ENCODE data around the gene RAB9B.

The RAB9B gene

GRCh38 chrX:103811858-103812257 lies 20.2 kb downstream of the RAB9B start:
- Histone ChIP-seq H3K36me3 (ENCODE audit: control insufficient read depth, insufficient read depth, low read length) (no peaks in the 10 kb centered on the region), H3K4me1 (ENCODE audit: control insufficient read depth, insufficient read depth, low read length, poor library complexity, severe bottlenecking) (peaks cover 7% of the 10 kb centered on the region), H3K9me3 (ENCODE audit: control insufficient read depth, low read length) (no peaks in the 10 kb centered on the region), H3K4me3 (ENCODE audit: extremely low read depth, insufficient read depth, low read length, poor library complexity, severe bottlenecking) (no peak overlapping the region), H3K27ac (ENCODE audit: low read depth, low read length, severe bottlenecking) (no peak overlapping the region)
- no CpG with 5 or more reads among the region's 3 CpGs for WGBS, 2 experiments (ENCODE audit: insufficient coverage in 2 of 2)

- Histone ChIP-seq H3K36me3 (ENCODE audit: control insufficient read depth, insufficient read depth, low read length) (no peaks in the 10 kb centered on the region), H3K27ac (ENCODE audit: low read depth, low read length, severe bottlenecking) (no peak overlapping the region), H3K4me3 (ENCODE audit: extremely low read depth, insufficient read depth, low read length, poor library complexity, severe bottlenecking) (no peak overlapping the region), H3K4me1 (ENCODE audit: control insufficient read depth, insufficient read depth, low read length, poor library complexity, severe bottlenecking) (no peaks in the 10 kb centered on the region), H3K9me3 (ENCODE audit: control insufficient read depth, low read length) (no peaks in the 10 kb centered on the region)
- WGBS, 2 experiments (ENCODE audit: insufficient coverage in 2 of 2): 40% methylated on average over 1 of the region's 4 CpGs; no CpG with 5 or more reads in 1 of the 2 experiments
Observed at GRCh38 chrX:103806862-103807474, 25.1 kb downstream of the RAB9B start.

- no peak overlapping the region for H3K4me3 ChIP-seq (ENCODE audit: extremely low read depth, insufficient read depth, low read length, poor library complexity, severe bottlenecking)
- H3K36me3 ChIP-seq (ENCODE audit: control insufficient read depth, insufficient read depth, low read length): no peaks in the 10 kb centered on the region
- H3K27ac ChIP-seq (ENCODE audit: low read depth, low read length, severe bottlenecking): no peak overlapping the region
- H3K9me3 ChIP-seq (ENCODE audit: control insufficient read depth, low read length): no peaks in the 10 kb centered on the region
- H3K4me1 ChIP-seq (ENCODE audit: control insufficient read depth, insufficient read depth, low read length, poor library complexity, severe bottlenecking): no peaks in the 10 kb centered on the region
Observed at GRCh38 chrX:103805860-103806259, 26.2 kb downstream of the RAB9B start.

- H3K4me1 ChIP-seq (ENCODE audit: control insufficient read depth, insufficient read depth, low read length, poor library complexity, severe bottlenecking): no peaks in the 10 kb centered on the region
- WGBS, 2 experiments (ENCODE audit: insufficient coverage in 2 of 2): no CpG with 5 or more reads among the region's 2 CpGs
- H3K27ac ChIP-seq (ENCODE audit: low read depth, low read length, severe bottlenecking): no peak overlapping the region
- no peaks in the 10 kb centered on the region for H3K36me3 ChIP-seq (ENCODE audit: control insufficient read depth, insufficient read depth, low read length)
- no peaks in the 10 kb centered on the region for H3K9me3 ChIP-seq (ENCODE audit: control insufficient read depth, low read length)
- H3K4me3 ChIP-seq (ENCODE audit: extremely low read depth, insufficient read depth, low read length, poor library complexity, severe bottlenecking): no peak overlapping the region
Observed at GRCh38 chrX:103800318-103800717, 31.7 kb downstream of the RAB9B start.

- Histone ChIP-seq H3K9me3 (ENCODE audit: control insufficient read depth, low read length) (no peaks in the 10 kb centered on the region), H3K4me1 (ENCODE audit: control insufficient read depth, insufficient read depth, low read length, poor library complexity, severe bottlenecking) (peaks cover 3% of the 10 kb centered on the region), H3K36me3 (ENCODE audit: control insufficient read depth, insufficient read depth, low read length) (no peaks in the 10 kb centered on the region), H3K4me3 (ENCODE audit: extremely low read depth, insufficient read depth, low read length, poor library complexity, severe bottlenecking) (no peak overlapping the region), H3K27ac (ENCODE audit: low read depth, low read length, severe bottlenecking) (no peak overlapping the region)
- no CpG with 5 or more reads among the region's 2 CpGs for WGBS, 2 experiments (ENCODE audit: insufficient coverage in 2 of 2)
Observed at GRCh38 chrX:103797691-103798090, 34.4 kb downstream of the RAB9B start.

GRCh38 chrX:103794119-103794518 lies 37.9 kb downstream of the RAB9B start:
- WGBS, 2 experiments (ENCODE audit: insufficient coverage in 2 of 2): 100% methylated on average over 2 of the region's 4 CpGs; no CpG with 5 or more reads in 1 of the 2 experiments
- H3K27ac ChIP-seq (ENCODE audit: low read depth, low read length, severe bottlenecking): peak overlapping the region; percentile 89

GRCh38 chrX:103793545-103793940 lies 38.5 kb downstream of the RAB9B start:
- no peaks in the 10 kb centered on the region for H3K9me3 ChIP-seq (ENCODE audit: control insufficient read depth, low read length)
- H3K4me3 ChIP-seq (ENCODE audit: extremely low read depth, insufficient read depth, low read length, poor library complexity, severe bottlenecking): no peak overlapping the region
- WGBS, 2 experiments (ENCODE audit: insufficient coverage in 2 of 2): no CpG with 5 or more reads among the region's 2 CpGs
- no peaks in the 10 kb centered on the region for H3K36me3 ChIP-seq (ENCODE audit: control insufficient read depth, insufficient read depth, low read length)
- H3K4me1 ChIP-seq (ENCODE audit: control insufficient read depth, insufficient read depth, low read length, poor library complexity, severe bottlenecking): peaks cover 3% of the 10 kb centered on the region
- peak overlapping the region; percentile 89 for H3K27ac ChIP-seq (ENCODE audit: low read depth, low read length, severe bottlenecking)

More at GRCh38 chrX:103794119-103794518, 37.9 kb downstream of the RAB9B start:
- peaks cover 3% of the 10 kb centered on the region for H3K4me1 ChIP-seq (ENCODE audit: control insufficient read depth, insufficient read depth, low read length, poor library complexity, severe bottlenecking)
- H3K4me3 ChIP-seq (ENCODE audit: extremely low read depth, insufficient read depth, low read length, poor library complexity, severe bottlenecking): no peak overlapping the region
- H3K36me3 ChIP-seq (ENCODE audit: control insufficient read depth, insufficient read depth, low read length): no peaks in the 10 kb centered on the region
- H3K9me3 ChIP-seq (ENCODE audit: control insufficient read depth, low read length): no peaks in the 10 kb centered on the region

GRCh38 chrX:103792916-103793544 lies 39.0 kb downstream of the RAB9B start:
- Histone ChIP-seq H3K4me1 (ENCODE audit: control insufficient read depth, insufficient read depth, low read length, poor library complexity, severe bottlenecking) (peaks cover 3% of the 10 kb centered on the region), H3K36me3 (ENCODE audit: control insufficient read depth, insufficient read depth, low read length) (peaks cover 3% of the 10 kb centered on the region), H3K9me3 (ENCODE audit: control insufficient read depth, low read length) (no peaks in the 10 kb centered on the region), H3K4me3 (ENCODE audit: extremely low read depth, insufficient read depth, low read length, poor library complexity, severe bottlenecking) (no peak overlapping the region), H3K27ac (ENCODE audit: low read depth, low read length, severe bottlenecking) (peak overlapping the region; percentile 89)
- WGBS, 2 experiments (ENCODE audit: insufficient coverage in 2 of 2): 100% methylated on average over 1 of the region's 6 CpGs; no CpG with 5 or more reads in 1 of the 2 experiments

- Histone ChIP-seq H3K4me3 (ENCODE audit: extremely low read depth, insufficient read depth, low read length, poor library complexity, severe bottlenecking) (no peak overlapping the region), H3K9me3 (ENCODE audit: control insufficient read depth, low read length) (no peaks in the 10 kb centered on the region), H3K27ac (ENCODE audit: low read depth, low read length, severe bottlenecking) (peak overlapping the region; percentile 57), H3K36me3 (ENCODE audit: control insufficient read depth, insufficient read depth, low read length) (peaks cover 3% of the 10 kb centered on the region), H3K4me1 (ENCODE audit: control insufficient read depth, insufficient read depth, low read length, poor library complexity, severe bottlenecking) (peaks cover 3% of the 10 kb centered on the region)
- 100% methylated on average over 1 of the region's 2 CpGs; no CpG with 5 or more reads in 1 of the 2 experiments for WGBS, 2 experiments (ENCODE audit: insufficient coverage in 2 of 2)
Observed at GRCh38 chrX:103791826-103792485, 40.1 kb downstream of the RAB9B start.

- H3K9me3 ChIP-seq (ENCODE audit: control insufficient read depth, low read length): no peaks in the 10 kb centered on the region
- H3K4me1 ChIP-seq (ENCODE audit: control insufficient read depth, insufficient read depth, low read length, poor library complexity, severe bottlenecking): peaks cover 3% of the 10 kb centered on the region
- peaks cover 3% of the 10 kb centered on the region for H3K36me3 ChIP-seq (ENCODE audit: control insufficient read depth, insufficient read depth, low read length)
- no peak overlapping the region for H3K4me3 ChIP-seq (ENCODE audit: extremely low read depth, insufficient read depth, low read length, poor library complexity, severe bottlenecking)
- H3K27ac ChIP-seq (ENCODE audit: low read depth, low read length, severe bottlenecking): no peak overlapping the region
- WGBS, 2 experiments (ENCODE audit: insufficient coverage in 2 of 2): 100% methylated on average over 1 of the region's 4 CpGs; no CpG with 5 or more reads in 1 of the 2 experiments
Observed at GRCh38 chrX:103791228-103791627, 40.8 kb downstream of the RAB9B start.

GRCh38 chrX:103789004-103789403 lies 43.1 kb downstream of the RAB9B start:
- H3K36me3 ChIP-seq (ENCODE audit: control insufficient read depth, insufficient read depth, low read length): peaks cover 3% of the 10 kb centered on the region
- peaks cover 6% of the 10 kb centered on the region for H3K4me1 ChIP-seq (ENCODE audit: control insufficient read depth, insufficient read depth, low read length, poor library complexity, severe bottlenecking)
- no peaks in the 10 kb centered on the region for H3K9me3 ChIP-seq (ENCODE audit: control insufficient read depth, low read length)
- H3K4me3 ChIP-seq (ENCODE audit: extremely low read depth, insufficient read depth, low read length, poor library complexity, severe bottlenecking): no peak overlapping the region
- no peak overlapping the region for H3K27ac ChIP-seq (ENCODE audit: low read depth, low read length, severe bottlenecking)
